Progenitor cell of endocrine pancreas (in vitro differentiated cells): ENCODE data around the gene MOSPD3. TPM values are rescaled to one million over a fixed set of nuclear protein-coding genes. Genes with fewer than 3 reads are reported as not detected.

ENCODE experiments used
- DNase-seq: peaks from one replicate; pipeline ENCODE4 v3.0.0; 2021; ENCODE audit warnings: low spot score; ENCODE audit not compliant: unreplicated experiment
- H3K27ac Mint-ChIP-seq: 2 replicates; pipeline ENCODE4 v1.8.0; 2021; ENCODE audit warnings: mild to moderate bottlenecking, moderate library complexity, mixed read lengths
- H3K27me3 Mint-ChIP-seq: 2 replicates; pipeline ENCODE4 v1.8.0; 2021; ENCODE audit warnings: mixed read lengths
- H3K36me3 Mint-ChIP-seq: 2 replicates; pipeline ENCODE4 v1.8.0; 2022; ENCODE audit warnings: mixed read lengths; ENCODE audit not compliant: insufficient read depth
- H3K4me1 Mint-ChIP-seq: 2 replicates; pipeline ENCODE4 v1.8.0; 2021; ENCODE audit warnings: low read depth, mixed read lengths
- H3K4me3 Mint-ChIP-seq: 2 replicates; pipeline ENCODE4 v1.8.0; 2021; ENCODE audit warnings: low read depth, mild to moderate bottlenecking, moderate library complexity, mixed read lengths
- H3K9me3 Mint-ChIP-seq: 2 replicates; pipeline ENCODE4 v1.8.0; 2021; ENCODE audit warnings: low read depth, mixed read lengths
- total RNA-seq: library from RNA; stranded (reverse); gene quantifications from 2 replicates; pipeline ENCODE4 v1.2.1, GENCODE V29; 2021
- TF ChIP-seq, protein P1 (sequence below): fragments of 200-600 bp; sonication (generic); IDR thresholded peaks from one replicate; pipeline ENCODE4 v1.5.0; 2021; ENCODE audit warnings: antibody characterized with exemption, mild to moderate bottlenecking; ENCODE audit not compliant: unreplicated experiment

Gene MOSPD3
- total RNA-seq, 1 donor from 2014 or later, result 27.9 TPM

DNA sequence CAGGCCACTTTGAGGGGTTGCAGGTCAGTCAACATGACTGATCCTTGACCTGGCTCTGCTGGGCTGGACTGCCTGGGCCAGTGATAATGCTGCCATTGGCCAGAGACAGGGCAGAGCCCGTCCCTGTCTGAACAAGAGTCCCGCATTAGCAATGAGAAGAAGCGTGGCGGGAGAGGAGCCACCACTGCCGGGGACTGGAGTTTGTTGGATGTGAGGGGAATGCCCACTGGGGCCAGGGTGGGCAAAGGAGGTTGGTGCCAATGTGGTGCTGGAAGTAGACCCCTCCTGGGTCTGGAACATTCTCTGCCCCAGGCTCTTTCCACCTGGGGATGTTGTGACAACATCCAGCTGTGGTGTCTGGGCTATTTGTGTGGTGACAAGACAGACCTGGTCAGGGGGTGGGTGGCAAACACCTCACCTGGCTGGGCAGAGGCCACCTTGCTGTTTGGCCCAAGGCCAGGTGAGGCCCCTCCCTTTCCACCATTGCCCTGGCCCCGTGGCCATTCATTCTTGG, 46.3 kb upstream of the MOSPD3 start:
- H3K4me3 Mint-ChIP-seq, result no peak overlapping the region
- peaks cover 13% of the 10 kb centered on the region for H3K4me1 Mint-ChIP-seq
- H3K27me3 Mint-ChIP-seq, result no peaks in the 10 kb centered on the region
- peaks cover 5% of the 10 kb centered on the region for H3K36me3 Mint-ChIP-seq
- no peak for DNase-seq
- no peaks in the 10 kb centered on the region for H3K9me3 Mint-ChIP-seq
- TF ChIP-seq, protein P1, sequence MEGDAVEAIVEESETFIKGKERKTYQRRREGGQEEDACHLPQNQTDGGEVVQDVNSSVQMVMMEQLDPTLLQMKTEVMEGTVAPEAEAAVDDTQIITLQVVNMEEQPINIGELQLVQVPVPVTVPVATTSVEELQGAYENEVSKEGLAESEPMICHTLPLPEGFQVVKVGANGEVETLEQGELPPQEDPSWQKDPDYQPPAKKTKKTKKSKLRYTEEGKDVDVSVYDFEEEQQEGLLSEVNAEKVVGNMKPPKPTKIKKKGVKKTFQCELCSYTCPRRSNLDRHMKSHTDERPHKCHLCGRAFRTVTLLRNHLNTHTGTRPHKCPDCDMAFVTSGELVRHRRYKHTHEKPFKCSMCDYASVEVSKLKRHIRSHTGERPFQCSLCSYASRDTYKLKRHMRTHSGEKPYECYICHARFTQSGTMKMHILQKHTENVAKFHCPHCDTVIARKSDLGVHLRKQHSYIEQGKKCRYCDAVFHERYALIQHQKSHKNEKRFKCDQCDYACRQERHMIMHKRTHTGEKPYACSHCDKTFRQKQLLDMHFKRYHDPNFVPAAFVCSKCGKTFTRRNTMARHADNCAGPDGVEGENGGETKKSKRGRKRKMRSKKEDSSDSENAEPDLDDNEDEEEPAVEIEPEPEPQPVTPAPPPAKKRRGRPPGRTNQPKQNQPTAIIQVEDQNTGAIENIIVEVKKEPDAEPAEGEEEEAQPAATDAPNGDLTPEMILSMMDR, result no peak
- H3K27ac Mint-ChIP-seq, result no peak overlapping the region

DNA sequence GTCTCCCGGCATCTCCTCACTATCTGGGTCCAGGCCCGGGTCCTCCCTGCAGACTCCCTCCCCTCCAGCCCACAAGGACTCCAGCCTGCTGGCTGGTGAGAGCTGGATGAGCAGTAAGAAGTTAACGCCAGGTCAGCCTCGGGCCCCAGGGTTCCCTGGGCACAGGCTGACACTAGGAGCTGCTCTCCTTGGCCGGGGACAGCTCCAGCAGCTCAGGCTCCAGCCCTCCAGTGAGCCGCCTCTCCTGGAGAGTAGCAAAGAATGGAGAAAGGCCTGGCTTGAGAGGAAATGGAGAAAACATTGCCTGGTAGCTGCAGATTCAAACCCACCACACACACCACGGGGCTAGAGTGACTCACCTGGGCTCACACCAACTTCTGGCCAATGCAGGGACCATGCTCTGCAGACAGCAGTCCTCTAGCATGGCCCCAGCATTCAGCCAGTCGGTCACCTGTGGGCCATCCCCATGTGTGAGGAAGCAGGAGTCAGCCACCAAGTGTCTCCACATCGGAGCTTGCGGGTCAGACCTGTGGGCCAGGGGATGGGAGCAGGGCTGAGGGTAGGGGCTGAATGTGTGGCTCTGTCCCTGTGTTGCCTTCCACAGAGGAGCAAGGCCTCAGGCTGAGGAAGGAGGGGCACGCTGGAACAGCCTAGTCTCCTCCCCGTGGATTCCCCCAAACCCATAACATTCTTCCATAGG, 45.2 kb upstream of the MOSPD3 start:
- H3K4me3 Mint-ChIP-seq, result no peak overlapping the region
- no peaks in the 10 kb centered on the region for H3K9me3 Mint-ChIP-seq
- H3K4me1 Mint-ChIP-seq, result peaks cover 19% of the 10 kb centered on the region
- no peak for DNase-seq
- TF ChIP-seq, protein P1, result no peak
- peaks cover 5% of the 10 kb centered on the region for H3K36me3 Mint-ChIP-seq
- H3K27me3 Mint-ChIP-seq, result no peaks in the 10 kb centered on the region
- no peak overlapping the region for H3K27ac Mint-ChIP-seq

GRCh38 chr7:100567751-100568175, 44.6 kb upstream of the MOSPD3 start:
- Mint-ChIP-seq H3K27me3 (no peaks in the 10 kb centered on the region), H3K4me3 (no peak overlapping the region), H3K4me1 (peaks cover 19% of the 10 kb centered on the region), H3K36me3 (peaks cover 5% of the 10 kb centered on the region), H3K27ac (no peak overlapping the region), H3K9me3 (no peaks in the 10 kb centered on the region)
- DNase-seq, result no peak
- TF ChIP-seq, protein P1, result no peak

DNA sequence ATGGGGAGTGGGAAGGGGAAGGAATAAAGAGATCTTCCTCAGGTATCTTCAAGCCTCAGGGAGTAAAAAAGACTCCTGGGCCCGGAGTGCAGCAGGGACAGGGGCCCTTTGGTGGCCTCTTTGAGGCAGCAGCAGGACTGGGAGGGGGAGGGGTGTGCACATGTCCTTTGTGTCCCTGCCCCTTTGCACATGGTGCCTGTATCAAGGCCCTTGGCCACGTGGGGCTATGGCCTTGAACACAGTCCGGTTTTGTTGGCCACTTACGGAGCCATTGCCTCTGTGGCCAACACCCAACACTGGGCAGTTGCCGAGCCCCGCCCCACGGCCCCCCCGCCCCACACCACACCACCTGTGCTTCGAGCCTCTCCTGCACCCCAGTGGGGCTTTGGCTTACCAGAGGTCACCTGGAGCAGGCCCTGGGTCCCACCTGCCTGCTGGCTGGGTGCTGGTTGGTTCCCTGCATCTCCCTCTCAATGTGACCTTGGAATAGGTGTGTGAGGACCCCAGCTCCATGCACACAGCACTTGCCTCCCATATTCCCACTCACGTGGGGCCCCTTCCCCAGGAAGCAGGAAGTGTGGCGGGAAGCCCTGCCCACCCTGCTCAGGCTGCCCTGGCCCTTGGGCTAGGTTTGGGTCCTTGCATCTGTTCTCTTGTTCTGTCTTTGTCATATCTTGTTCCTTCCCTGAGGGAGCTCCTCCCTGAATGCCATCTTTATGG, 44.0 kb upstream of the MOSPD3 start:
- no peak overlapping the region for H3K27ac Mint-ChIP-seq

More for the DNA sequence above, 44.0 kb upstream of the MOSPD3 start:
- no peak for DNase-seq
- Mint-ChIP-seq H3K4me1 (peaks cover 19% of the 10 kb centered on the region), H3K9me3 (no peaks in the 10 kb centered on the region), H3K36me3 (peaks cover 4% of the 10 kb centered on the region), H3K27me3 (no peaks in the 10 kb centered on the region), H3K4me3 (no peak overlapping the region)
- TF ChIP-seq, protein P1, result no peak
